AG08396 (cell line): ENCODE results near the gene MYPN.

Experiments
- DNase-seq: peaks from one replicate; pipeline ENCODE4 v3.0.0; 2012; ENCODE audit warnings: low spot score, mixed read lengths

MYPN gene

DNA sequence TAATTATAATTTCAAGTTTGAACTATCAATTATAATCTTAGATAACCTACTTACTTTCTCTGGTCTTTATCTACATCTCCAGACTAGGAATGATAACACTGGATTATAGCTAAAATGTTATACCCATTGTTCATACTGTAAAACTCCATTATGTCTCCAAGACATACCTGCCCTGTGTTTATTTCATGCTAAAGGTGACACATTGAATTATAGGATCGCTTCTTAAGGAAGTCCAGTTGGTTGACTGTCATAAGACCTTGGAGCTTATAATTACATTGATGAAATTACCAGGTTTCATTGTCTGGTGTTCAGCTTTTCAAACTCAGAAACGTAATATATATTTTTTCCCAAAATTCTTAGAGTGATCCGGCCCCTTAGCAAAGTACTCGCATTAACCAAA lies 18.7 kb upstream of the MYPN start:
- DNase-seq: no peak

DNA sequence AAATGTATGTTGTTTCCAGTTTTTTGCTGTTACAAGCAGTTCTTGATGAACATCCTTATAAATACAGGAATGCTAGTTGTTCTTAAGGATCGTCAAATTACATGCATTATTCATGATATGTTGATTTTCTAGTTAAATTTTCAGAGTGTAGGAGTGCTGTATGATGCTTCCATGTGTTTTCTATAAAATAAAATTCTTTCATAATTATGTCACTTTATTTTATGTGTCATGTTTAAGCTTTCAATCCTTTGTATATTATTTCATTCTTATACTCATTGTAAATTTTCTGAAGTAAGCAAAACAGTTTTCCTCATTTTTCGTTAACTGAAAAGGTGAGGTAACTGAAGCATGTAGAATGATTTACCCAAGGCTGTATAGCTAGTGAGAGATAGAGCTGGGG lies 16.8 kb upstream of the MYPN start:
- no peak for DNase-seq

DNA sequence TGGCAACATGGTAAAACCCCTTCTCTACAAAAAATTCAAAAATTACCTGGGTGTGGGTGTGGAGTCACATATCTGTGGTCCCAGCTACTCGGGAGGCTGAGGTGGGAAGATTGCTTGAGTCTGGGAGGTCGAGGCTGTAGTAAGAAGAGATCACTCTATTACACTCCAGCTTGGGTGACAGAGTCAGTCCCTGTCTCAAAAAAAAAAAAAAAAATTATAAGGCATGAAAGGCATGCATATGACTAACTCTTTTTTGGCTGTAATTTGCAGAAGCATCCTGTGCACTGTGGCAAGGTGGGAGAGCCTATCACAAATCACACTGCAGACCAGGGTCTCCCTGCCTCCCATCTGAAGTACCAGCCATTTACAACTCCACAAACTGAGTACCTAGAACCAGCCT lies 14.1 kb upstream of the MYPN start:
- DNase-seq: peak; percentile 30

DNA sequence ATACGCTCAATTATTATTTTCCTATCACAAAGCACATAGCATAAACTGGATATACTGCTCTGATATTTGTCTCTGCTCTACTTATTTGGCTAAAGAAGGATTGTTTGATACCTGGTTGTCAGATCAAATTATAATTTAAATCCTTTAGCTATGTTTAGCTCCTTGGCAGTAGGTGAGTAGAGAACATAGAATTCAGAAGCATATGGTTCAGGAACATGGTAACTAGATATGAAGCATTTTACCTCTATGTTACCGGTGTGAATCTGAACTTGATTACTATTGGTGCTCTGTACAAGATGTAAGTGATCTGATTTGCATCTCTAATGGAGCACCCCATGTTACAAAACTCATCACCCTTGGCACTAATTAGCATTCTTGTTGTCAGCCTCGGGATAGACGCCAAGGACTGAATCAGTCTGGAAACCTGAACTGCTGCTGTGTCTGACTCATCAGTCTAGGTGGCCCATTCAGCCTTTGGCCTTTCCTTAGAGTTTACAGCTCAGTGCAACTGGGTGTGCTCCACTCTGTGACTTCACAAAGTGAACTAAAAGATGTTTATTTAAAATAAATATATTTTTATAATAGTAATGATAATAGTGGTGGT lies 12.3 kb upstream of the MYPN start:
- DNase-seq: peak; percentile 62

DNA sequence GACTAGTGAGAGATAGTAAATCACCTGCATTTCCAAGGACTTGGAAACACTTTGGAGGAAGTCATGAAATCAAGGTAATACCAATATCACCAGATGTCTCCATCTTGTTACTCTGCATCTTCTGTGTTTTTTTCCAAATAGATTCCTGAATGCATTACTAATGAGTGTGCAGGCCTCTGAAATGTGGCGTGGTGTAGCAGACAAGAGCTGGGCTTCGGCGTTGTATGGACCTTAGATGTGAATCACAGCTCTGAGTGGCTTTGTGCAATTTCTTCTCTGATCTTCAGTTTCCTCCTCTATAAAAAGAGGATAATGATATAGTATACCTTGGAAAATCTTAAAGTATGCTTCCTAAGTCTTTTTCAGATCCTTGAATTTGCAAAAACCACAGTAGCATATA lies 9.6 kb upstream of the MYPN start:
- peak; percentile 42 for DNase-seq

DNA sequence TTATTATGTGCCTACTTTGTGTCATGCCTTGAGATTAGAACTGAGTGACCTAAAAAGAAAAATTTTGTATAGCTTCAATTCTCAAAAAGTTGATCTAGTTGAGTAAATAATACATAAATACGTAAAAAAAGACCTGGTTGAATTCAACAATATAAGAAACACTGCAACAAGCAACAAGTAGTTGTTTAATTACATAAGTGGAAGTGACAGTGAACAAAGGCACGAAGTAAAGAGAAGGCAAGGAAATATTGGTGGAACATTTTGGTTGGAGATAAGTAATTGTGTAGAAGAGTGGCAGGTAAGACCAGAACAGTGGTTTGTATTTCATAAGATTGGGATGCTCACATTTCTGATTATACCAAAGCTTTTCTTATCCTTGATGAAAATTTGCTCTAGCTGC lies 8.2 kb upstream of the MYPN start:
- no peak for DNase-seq

DNA sequence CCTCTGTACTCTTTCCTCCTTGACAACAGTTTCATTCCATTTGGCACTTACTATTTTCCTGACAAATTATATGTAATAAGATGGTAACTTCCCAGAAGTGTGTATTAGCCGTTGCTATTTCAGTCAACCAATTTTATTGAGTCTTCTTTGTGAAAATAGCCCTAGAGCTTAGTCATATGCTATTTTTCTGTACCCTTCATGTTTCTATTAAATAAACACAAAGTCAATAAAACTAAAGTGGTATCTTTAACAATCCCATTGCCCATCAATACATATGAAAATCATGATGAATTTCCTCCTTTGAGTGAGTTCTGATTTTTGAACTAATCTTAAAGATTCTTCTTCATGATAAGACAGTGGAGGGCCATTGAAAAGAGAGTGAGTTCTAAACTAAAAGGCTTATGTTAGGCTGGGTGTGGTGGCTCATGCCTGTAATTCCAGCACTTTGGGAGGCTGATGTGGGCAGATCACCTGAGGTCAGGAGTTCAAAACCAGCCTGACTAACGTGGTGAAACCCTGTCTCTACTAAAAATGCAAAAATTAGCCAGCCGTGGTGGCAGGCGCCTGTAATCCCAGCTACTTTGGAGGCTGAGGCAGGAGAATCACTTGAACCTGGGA lies 5.9 kb upstream of the MYPN start:
- no peak for DNase-seq

DNA sequence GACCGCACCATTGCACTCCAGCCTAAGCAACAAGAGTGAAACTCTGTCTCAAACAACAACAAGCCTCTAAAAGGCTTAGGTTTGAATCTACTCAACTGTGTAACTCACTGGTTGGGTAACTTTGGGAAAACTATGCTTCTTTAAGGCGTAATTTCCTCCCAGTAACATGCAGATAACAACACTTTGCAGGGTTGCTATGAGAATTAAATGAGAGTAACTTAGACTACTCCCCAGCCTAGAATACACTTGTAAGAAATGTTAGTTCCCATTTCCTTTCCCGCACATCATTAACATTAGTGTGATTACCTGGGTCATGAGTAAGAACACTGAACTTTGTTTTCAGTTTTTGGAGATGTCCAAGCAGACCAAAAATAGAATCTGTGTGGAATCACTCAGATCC lies 5.4 kb upstream of the MYPN start:
- DNase-seq: no peak

DNA sequence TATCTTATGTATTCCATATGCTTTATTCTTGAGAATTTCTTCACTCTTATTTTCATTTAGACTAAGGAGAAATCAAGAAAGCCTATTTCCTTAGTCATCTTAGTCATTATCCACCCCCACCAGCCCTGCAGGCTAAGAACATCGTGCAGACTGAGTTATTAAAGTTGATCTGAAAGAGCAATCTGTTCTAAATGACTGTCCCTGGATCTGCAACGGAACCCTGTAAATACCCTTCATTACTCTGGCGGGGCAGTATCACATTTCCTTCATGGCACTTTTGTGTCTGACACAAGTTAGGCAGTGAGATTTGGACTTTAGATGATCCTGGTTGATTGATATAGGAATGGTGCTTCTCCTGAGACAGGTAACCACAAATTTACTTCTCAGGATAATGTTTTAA lies 3.5 kb upstream of the MYPN start:
- no peak for DNase-seq

DNA sequence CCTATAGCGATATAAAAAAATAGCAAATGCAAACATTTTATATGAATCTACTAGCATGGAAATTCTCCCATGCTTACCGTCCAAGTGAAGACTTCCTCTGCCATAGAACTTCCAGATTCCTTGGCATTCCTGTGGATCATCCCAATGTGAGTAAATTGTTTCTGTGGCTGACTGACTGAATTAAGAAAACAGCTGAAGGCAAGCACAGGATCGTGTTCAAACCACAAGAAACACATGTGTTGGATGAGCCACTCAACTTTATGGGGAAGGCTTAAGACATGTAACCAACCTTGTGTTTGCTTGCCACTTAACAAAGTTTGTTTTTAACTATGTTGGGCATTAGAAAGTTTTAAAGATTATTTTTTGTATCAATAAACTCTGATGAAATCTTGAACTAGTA lies 2.6 kb upstream of the MYPN start:
- peak; percentile 27 for DNase-seq

DNA sequence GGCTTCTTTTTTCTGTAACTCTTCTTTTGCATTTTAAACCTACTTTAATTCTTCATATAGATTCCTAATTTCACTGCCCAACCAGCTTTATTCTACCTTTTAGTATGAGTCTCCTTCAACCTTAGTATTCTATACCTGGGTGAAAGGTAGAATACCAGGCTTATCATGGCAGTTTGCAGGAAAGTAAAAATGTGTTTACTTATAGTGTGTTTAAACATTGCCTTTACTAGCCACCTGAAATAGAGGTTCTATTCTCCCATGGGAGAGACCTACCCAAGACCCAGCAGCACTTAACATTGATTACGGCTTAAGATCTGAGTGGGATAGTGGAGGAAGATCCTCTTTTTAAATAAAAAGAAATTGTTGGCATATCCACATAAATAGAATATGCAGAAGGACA lies 1.6 kb upstream of the MYPN start:
- DNase-seq: no peak

DNA sequence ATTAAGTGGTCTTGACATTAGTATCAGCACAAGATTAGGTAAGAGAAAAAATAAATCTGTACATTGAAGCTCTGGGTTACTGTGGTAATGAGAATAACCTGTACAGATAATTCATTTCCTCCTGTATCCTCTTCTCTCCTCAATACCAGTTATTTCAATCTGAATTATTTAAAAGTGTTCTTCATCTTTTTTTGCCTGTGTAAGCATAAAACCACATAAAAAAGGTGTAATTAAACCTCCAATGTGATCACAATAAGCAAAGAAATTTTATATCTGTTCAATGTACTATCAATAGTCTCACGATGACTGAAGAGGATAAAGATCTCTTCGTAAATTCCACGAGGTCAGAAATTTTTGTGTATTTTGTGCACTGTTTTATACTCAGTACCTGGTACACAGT lies 1.2 kb upstream of the MYPN start:
- DNase-seq: no peak

DNA sequence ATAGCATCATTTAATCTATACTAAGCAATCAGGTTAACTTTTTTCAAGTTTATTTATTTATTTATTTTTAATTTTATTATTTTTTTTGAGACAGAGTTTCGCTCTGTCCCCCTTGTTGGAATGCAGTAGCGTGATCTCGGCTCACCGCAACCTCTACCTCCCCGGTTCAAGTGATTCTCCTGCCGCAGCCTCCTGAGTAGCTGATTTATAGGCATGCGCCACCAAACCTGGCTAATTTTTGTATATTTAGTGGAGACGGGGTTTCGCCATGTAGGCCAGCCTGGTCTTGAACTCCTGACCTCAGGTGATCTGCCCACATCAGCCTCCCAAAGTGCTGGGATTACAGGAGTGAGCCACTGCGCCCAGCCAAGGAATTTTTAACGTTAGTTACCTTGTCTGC lies 635 bp upstream of the MYPN start:
- no peak for DNase-seq

DNA sequence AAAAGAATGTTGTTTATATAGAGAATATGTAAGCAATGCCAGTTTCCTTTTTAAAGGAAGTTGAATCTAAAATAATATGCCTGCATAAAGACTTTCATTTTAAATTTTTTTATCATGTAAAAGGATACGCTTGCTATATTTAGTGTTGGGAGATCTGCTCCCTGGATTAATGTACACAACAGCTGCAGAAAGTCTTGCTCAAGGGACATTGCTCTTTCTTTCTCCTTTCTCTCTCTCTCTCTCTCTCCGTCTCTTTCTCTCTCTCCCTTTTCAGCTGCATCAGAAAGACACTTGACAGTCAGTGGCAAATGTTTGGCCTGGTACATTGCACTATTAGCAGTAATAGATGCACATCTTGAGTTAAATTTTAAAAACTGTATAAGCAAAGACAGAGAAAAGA lies 739 bp downstream of the MYPN start:
- no peak for DNase-seq

DNA sequence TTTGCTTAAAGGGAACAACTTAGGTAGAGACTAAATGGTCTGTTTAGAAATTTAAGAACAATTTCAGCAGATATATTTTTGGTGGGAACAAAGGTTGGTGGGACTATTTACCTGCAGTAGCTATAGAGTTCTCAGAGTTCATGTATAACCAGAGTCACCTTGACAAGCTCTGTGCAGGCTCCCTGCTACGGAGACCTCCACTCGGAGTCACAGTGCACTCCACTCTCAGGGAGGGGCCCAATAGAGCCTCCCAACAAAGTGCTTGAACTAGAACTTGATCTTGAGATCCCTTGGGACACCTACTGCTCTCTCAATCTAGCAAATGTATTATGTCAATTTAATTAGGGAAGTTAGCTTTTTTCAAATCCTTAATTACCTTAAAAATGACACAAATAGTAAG lies 2.3 kb downstream of the MYPN start:
- no peak for DNase-seq

DNA sequence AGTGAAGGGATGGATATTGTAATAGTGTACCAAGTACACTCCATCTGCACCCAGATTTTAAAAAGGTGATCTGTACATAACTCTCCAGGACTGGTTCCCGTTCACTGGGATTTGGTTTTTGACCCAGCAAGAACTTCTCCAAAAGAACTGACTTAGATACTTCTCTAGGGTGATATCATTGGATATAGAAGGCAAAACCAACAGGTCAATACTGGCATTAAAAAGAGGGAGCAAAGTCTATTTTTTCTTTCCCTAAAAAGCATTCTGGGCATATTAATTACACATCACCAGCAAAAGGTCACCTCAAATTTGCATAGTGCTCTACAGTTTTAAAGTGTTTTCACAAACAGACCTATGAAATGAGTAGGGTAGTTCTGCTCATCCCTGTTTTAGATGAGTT lies 3.5 kb downstream of the MYPN start:
- no peak for DNase-seq

DNA sequence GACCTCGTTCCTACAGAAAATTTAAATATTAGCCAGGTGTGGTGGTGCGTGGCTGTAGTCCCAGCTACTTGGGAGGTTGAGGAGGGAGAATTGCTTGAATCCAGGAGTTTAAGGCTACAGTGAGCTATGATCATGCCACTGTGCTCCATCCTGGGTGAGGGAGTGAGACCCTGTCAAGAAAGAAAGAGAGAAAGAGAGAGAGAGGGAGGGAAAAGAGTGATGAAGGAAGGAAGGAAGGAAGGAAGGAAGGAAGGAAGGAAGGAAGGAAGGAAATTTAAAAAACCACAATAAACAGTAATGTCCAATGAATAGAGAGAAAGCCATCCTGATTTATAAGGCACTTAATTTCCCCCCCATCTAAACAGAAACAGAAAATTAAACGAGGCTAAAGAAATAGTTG lies 9.4 kb downstream of the MYPN start:
- no peak for DNase-seq

DNA sequence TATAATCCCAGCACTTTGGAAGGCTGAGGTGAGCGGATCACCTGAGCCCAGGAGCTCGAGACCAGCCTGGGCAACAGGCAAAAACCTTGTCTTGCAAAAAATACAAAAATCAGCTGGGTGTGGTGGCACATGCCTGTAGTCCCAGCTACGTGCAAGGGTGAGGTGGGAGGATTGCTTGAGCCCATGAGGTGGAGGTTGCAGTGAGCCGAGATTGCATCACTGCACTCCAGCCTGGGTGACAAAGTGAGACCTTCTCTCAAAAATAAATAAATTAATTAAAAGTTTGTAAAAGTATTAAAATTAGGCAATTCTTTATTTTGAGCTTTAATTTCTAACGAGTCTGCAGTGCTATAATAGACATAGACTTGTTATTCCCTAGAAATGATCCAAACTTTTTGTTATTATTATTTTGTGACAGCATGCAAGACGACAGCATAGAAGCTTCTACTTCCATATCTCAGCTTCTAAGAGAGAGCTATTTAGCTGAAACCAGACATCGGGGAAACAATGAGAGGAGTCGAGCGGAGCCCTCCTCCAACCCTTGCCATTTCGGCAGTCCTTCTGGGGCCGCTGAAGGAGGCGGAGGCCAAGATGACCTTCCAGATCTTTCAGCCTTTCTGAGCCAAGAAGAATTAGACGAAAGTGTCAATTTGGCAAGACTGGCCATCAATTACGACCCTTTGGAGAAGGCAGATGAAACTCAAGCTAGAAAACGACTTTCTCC lies 11.9 kb downstream of the MYPN start:
- DNase-seq: no peak

DNA sequence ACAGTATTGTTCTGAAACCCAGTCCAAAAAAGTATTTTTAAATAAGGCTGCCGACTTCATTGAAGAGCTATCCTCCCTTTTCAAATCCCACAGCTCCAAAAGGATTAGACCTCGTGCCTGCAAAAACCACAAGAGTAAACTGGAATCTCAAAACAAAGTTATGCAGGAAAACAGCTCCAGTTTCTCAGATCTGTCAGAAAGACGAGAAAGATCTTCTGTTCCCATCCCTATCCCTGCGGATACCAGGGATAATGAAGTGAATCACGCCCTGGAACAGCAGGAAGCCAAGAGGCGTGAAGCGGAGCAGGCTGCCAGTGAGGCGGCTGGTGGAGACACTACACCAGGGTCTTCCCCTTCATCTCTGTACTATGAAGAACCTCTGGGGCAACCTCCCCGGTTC lies 12.6 kb downstream of the MYPN start:
- no peak for DNase-seq

DNA sequence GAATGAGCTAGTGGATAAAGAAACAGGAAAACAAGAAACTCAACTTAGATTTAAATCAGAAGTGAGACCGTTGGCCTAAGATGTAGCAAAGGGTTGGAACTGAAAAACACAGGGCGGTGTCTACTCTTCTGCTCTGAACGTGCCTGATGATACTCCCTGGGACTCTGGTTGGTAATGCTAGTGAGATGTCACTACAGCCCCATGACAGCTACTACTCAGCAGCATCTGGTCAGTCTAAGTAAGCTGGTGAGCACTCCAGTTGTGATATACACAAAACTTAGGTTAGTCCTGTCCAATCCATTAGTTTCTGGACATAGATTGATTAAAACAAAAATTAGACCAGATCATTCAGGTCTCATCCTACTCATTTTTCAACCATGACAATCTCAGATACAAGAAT lies 15.4 kb downstream of the MYPN start:
- DNase-seq: no peak

DNA sequence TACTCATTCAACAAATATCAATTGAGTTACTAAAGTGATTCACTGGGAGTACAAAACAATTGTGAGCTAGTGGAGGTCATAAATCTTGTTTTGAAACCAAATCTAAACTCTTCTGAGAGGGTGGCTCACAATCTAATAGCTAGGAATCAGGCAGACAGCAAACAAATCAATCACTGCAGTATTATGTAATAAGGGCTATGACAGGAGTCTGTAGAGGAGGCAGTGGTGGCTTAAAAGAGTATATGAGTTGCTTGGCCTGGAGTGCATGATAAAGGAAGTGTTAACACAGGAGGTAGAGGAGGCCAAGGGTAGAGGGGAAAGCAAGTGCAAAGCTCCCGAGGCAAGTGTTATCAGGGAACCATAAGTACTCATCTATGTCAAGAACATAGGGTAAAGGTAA lies 16.5 kb downstream of the MYPN start:
- DNase-seq: no peak

DNA sequence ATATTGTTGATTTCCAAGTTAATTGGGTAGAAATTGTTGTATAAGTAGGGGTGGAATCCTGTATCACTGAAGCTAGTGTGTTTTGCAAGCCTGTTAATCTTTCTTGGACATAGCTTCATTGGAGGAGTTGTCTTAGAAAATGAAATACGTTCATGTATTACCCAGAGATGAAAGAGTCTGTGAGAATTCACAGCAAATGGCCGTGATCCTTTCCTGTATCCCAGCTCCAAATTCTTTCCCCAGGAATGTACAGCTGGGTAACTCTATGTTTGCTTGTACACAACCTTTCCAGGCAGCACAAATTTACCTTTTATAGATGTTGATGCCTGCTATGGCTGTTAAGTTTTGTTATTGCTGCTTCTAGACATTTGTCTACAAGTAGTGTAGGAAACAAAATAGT lies 18.7 kb downstream of the MYPN start:
- DNase-seq: no peak

DNA sequence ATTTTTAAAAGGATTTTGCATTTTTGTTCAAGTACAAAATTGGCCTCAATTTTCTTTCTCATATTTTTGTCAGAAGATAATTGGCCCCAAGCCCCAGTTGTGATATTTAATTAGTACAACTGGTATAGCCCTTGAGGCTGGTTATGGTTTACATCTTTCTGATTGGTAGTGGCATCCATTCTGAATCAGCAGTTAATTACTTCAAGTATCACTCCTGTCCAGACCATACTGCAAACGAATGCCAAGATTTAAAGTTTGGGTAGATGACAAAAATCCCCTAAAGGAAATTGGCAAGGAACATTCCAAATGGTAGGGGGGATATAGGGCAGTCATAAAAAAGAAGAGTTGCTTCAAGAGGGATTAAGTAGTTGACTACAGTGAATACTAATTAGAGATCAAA lies 23.1 kb downstream of the MYPN start:
- DNase-seq: no peak

DNA sequence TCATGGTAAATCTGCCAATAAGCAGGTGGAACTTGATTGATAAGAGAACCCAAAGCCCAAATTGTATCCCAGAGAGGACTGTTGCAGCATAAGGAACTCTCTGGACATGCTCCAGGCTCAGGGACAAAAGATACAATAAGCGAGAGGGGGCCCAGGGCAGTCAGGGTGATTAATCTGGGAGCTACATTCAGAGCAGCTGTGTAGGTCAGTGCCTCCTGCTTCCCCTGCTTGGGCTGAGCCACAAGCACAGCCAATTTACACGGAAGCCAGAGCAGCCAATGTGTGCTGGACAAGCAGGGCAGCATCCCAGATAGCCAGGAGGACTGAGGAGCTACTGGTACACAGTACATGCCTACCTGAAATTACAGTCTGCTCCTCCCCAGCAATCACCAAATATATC lies 24.2 kb downstream of the MYPN start:
- no peak for DNase-seq
